GM23338 (cell line): ENCODE results near the gene SMG7. TPM values are rescaled to one million over a fixed set of nuclear protein-coding genes. Genes with fewer than 3 reads are reported as not detected.

ENCODE experiments used
- ATAC-seq: fragments of 200-7000 bp; cut with Tn5 transposase; 3 replicates; pipeline ENCODE4 v1.9.1; 2020
- DNase-seq: peaks from one replicate; pipeline ENCODE4 v3.0.0-alpha.2; 2015; ENCODE audit warnings: low spot score
- H2AFZ ChIP-seq: fragments of 200-600 bp; sonication (generic); 2 replicates; pipeline ENCODE4 v1.8.0; 2016; ENCODE audit warnings: antibody characterized with exemption, mild to moderate bottlenecking, moderate library complexity
- H3F3A ChIP-seq: fragments of 200-600 bp; sonication (generic); replicated peaks from 2 replicates; pipeline ENCODE4 v1.8.0; 2017; ENCODE audit warnings: antibody characterized with exemption, mixed run types, low read depth
- H3K27ac ChIP-seq: fragments of 200-600 bp; sonication (generic); 2 replicates; pipeline ENCODE4 v1.6.1; 2016; ENCODE audit warnings: low read depth
- H3K27me3 ChIP-seq: fragments of 200-600 bp; sonication (generic); 2 replicates; pipeline ENCODE4 v1.8.0; 2016; ENCODE audit warnings: mild to moderate bottlenecking, mixed run types, moderate library complexity; ENCODE audit not compliant: insufficient read depth
- H3K36me3 ChIP-seq: fragments of 200-600 bp; sonication (generic); 2 replicates; pipeline ENCODE4 v1.8.0; 2016; ENCODE audit warnings: mild to moderate bottlenecking; ENCODE audit not compliant: insufficient read depth
- H3K4me1 ChIP-seq: fragments of 200-600 bp; sonication (generic); 2 replicates; pipeline ENCODE4 v1.8.0; 2016; ENCODE audit warnings: mild to moderate bottlenecking, moderate library complexity; ENCODE audit not compliant: insufficient read depth
- H3K4me2 ChIP-seq: fragments of 200-600 bp; sonication (generic); 2 replicates; pipeline ENCODE4 v1.7.1; 2017; ENCODE audit warnings: mixed run types
- H3K4me3 ChIP-seq: fragments of 200-600 bp; sonication (generic); 2 replicates; pipeline ENCODE4 v1.6.1; 2016; ENCODE audit warnings: mixed run types
- H3K79me2 ChIP-seq: fragments of 200-600 bp; sonication (generic); replicated peaks from 2 replicates; pipeline ENCODE4 v1.8.0; 2017; ENCODE audit warnings: mild to moderate bottlenecking; ENCODE audit not compliant: insufficient read depth
- H3K9me2 ChIP-seq: fragments of 200-600 bp; sonication (generic); 2 replicates; pipeline ENCODE4 v1.8.0; 2017; ENCODE audit not compliant: insufficient read depth
- H4K20me1 ChIP-seq: fragments of 200-600 bp; sonication (generic); replicated peaks from 2 replicates; pipeline ENCODE4 v1.8.0; 2017; ENCODE audit warnings: mild to moderate bottlenecking; ENCODE audit not compliant: insufficient read depth
- H3K27ac Mint-ChIP-seq: 2 replicates; pipeline ENCODE4 v1.8.0; 2020; ENCODE audit warnings: inconsistent platforms, mild to moderate bottlenecking, moderate library complexity, mixed read lengths
- H3K27me3 Mint-ChIP-seq: 3 replicates; pipeline ENCODE4 v1.8.0; 2022; ENCODE audit warnings: low read depth, mild to moderate bottlenecking, moderate library complexity, mixed read lengths, inconsistent platforms; ENCODE audit not compliant: insufficient read depth, poor library complexity
- H3K36me3 Mint-ChIP-seq: 3 replicates; pipeline ENCODE4 v1.8.0; 2021; ENCODE audit warnings: low read depth, mild to moderate bottlenecking, inconsistent platforms, moderate library complexity, mixed read lengths
- H3K4me1 Mint-ChIP-seq: 3 replicates; pipeline ENCODE4 v1.8.0; 2020; ENCODE audit warnings: mild to moderate bottlenecking, inconsistent platforms, mixed read lengths
- H3K4me3 Mint-ChIP-seq: 3 replicates; pipeline ENCODE4 v1.8.0; 2021; ENCODE audit warnings: moderate library complexity, mild to moderate bottlenecking, inconsistent platforms, mixed read lengths
- H3K9me3 Mint-ChIP-seq: 3 replicates; pipeline ENCODE4 v1.8.0; 2020; ENCODE audit warnings: moderate library complexity, mild to moderate bottlenecking, inconsistent platforms, mixed read lengths
- CTCF ChIP-seq, 2 experiments: fragments of 200-600 bp in 1 of 2; sonication (generic) in 1 of 2; conservative IDR thresholded peaks; 2 replicates each; pipeline versions ENCODE4 v1.5.1 to v1.6.1; 2016 to 2017; ENCODE audit warnings: antibody characterized with exemption in 2 of 2, low read depth in 2 of 2, mild to moderate bottlenecking in 2 of 2, moderate library complexity in 1 of 2
- EZH2 ChIP-seq: fragments of 200-600 bp; sonication (generic); IDR thresholded peaks from one replicate; pipeline ENCODE4 v1.8.0; 2017; ENCODE audit warnings: antibody characterized with exemption, mild to moderate bottlenecking, low read depth; ENCODE audit not compliant: unreplicated experiment
- EZH2phosphoT487 ChIP-seq: fragments of 200-600 bp; sonication (generic); IDR thresholded peaks from one replicate; pipeline ENCODE4 v1.8.1; 2018; ENCODE audit warnings: antibody characterized with exemption; ENCODE audit not compliant: unreplicated experiment
- JUNB ChIP-seq: IDR thresholded peaks from one replicate; pipeline ENCODE4 v1.6.1; 2016; ENCODE audit warnings: antibody characterized with exemption; ENCODE audit not compliant: unreplicated experiment
- NANOG ChIP-seq: IDR thresholded peaks from 2 replicates; pipeline ENCODE4 v1.6.1; 2016; ENCODE audit warnings: antibody characterized with exemption, borderline replicate concordance
- POLR2AphosphoS5 ChIP-seq: IDR thresholded peaks from 2 replicates; pipeline ENCODE4 v1.6.1; 2016; ENCODE audit warnings: antibody characterized with exemption, low read depth
- REST ChIP-seq: IDR thresholded peaks from one replicate; pipeline ENCODE4 v1.6.1; 2018; ENCODE audit warnings: antibody characterized with exemption; ENCODE audit not compliant: unreplicated experiment
- STAT1 ChIP-seq: IDR thresholded peaks from one replicate; pipeline ENCODE4 v1.6.1; 2016; ENCODE audit warnings: antibody characterized with exemption; ENCODE audit not compliant: unreplicated experiment
- ZNF114 ChIP-seq: fragments of 250-450 bp; sonication (Bioruptor Pico); IDR thresholded peaks from 2 replicates; pipeline ENCODE4 v1.5.0; 2020; ENCODE audit warnings: mild to moderate bottlenecking, moderate library complexity
- ZNF331 ChIP-seq: fragments of 250-450 bp; sonication (Bioruptor Pico); IDR thresholded peaks from 2 replicates; pipeline ENCODE4 v1.5.0; 2020; ENCODE audit warnings: low read depth, mild to moderate bottlenecking, moderate library complexity
- ZNF462 ChIP-seq: fragments of 250-450 bp; sonication (Bioruptor Pico); IDR thresholded peaks from 2 replicates; pipeline ENCODE4 v1.5.0; 2020; ENCODE audit warnings: mild to moderate bottlenecking, moderate library complexity
- polyA plus RNA-seq: library from polyadenylated mRNA; unstranded; fragments of >200 nt; fragmentation: Nextera tagmentation; extraction: Ambion mirVana; gene quantifications from 2 replicates; pipeline ENCODE4 v1.2.1, GENCODE V29; 2016
- total RNA-seq: library from RNA; depleted of rRNA; stranded (reverse); fragments of >200 nt; shearing (Covaris generic); gene quantifications from 2 replicates; pipeline ENCODE4 v1.2.3, GENCODE V29; 2014

The SMG7 gene
- total and polyA plus RNA-seq, 2 experiments from 2014 or later: 33.0 to 79.4 TPM

DNA sequence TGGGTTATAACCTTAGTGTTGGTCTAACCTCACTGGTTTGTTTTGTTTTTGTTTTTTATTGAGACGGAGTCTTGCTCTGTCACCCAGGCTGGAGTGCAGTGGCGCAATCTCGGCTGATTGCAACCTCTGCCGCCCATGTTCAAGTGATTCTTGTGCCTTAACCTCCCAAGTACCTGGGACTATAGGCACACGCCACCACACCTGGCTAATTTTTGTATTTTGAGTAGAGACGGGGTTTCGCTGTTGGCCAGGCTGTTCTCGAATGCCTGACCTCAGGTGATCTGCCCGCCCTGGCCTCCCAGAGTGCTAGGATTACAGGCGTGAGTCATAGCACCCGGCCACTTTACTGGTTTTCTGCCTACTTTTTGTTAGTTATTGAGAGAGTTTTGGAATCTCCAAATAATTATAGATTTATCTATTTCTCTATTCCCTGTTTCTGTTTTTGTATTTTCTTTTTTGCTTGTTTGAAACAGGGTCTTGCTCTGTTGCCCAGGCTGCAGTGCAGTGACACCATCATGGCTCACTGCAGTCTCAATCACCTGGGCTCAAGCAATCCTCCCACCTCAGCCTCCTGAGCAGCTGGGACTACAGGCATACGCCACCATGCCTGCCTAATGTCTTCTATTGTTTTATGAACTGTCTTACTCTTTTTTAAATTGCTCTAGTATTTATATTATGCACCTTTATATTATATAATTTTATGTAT is 21.4 kb downstream of the SMG7 start (continued):
- no peak for TF ChIP-seq REST
- no peak for TF ChIP-seq EZH2phosphoT487
- no peak for TF ChIP-seq ZNF114 (CRISPR knock-in tag)
- no peak for TF ChIP-seq ZNF331
- TF ChIP-seq JUNB: no peak
- TF ChIP-seq STAT1: no peak

DNA sequence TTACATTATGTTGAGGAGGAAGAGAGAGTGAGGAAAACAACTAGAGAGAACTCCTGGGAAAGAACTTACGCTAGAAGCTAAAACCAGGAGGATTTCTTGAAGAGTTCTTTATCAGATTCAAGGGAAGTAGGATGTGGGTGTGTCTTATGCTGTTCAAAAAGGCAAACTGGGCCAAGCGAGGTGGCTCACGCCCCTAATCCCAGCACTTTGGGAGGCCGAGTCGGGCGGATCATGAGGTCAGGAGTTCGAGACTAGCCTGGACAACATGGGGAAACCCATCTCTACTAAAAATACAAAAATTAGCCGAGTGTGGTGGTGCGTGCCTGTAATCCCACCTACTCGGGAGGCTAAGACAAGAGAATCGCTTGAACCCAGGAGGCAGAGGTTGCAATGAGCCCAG is 23.1 kb downstream of the SMG7 start:
- no peaks in the 10 kb centered on the region for H3K27me3 ChIP-seq
- peaks cover 14% of the 10 kb centered on the region for H4K20me1 ChIP-seq
- Mint-ChIP-seq H3K27ac (no peak overlapping the region), H3K36me3 (no peaks in the 10 kb centered on the region), H3K9me3 (no peaks in the 10 kb centered on the region), H3K27me3 (no peaks in the 10 kb centered on the region), H3K4me3 (no peak overlapping the region), H3K4me1 (peaks cover 20% of the 10 kb centered on the region)
- H3K4me1 ChIP-seq: peaks cover 17% of the 10 kb centered on the region
- H3K36me3 ChIP-seq: no peaks in the 10 kb centered on the region
- H3K79me2 ChIP-seq: peaks cover 100% of the 10 kb centered on the region
- H3F3A ChIP-seq: no peaks in the 10 kb centered on the region
- H3K4me2 ChIP-seq: no peak overlapping the region
- 0 out of 2 replicates have a peak overlapping the region, but pooled peaks have one; percentile 18 for H3K27ac ChIP-seq
- H3K4me3 ChIP-seq: no peak overlapping the region
- ATAC-seq (no peak), DNase-seq (no peak)
- TF ChIP-seq CTCF (conservative IDR thresholded peaks at IDR 0.05; ENCODE audit: low read depth in 2 of 2) (no peak), NANOG (no peak), EZH2 (no peak), ZNF462 (CRISPR knock-in tag) (no peak), ZNF114 (CRISPR knock-in tag) (no peak), ZNF331 (no peak), EZH2phosphoT487 (no peak), POLR2AphosphoS5 (no peak)
- H3K9me2 ChIP-seq: no peaks in the 10 kb centered on the region
- no peak overlapping the region for H2AFZ ChIP-seq
